B cell (primary cell): Measurements from ENCODE around the gene L3MBTL4. TPM values are rescaled to one million over a fixed set of nuclear protein-coding genes. Genes with fewer than 3 reads are reported as not detected.

Experiments used
- ATAC-seq: fragments of 200-7000 bp; cut with Tn5 transposase; one replicate; pipeline ENCODE4 v1.10.0; 2021; ENCODE audit warnings: low read depth, mild to moderate bottlenecking, moderate number of reproducible peaks, moderate library complexity
- CTCF ChIA-PET: fragments of 350-600 bp; sonication (Branson Sonifier 250); formaldehyde crosslinking; loops from one replicate; lab custom pipeline; 2021; ENCODE audit warnings: antibody characterized with exemption, inconsistent platforms; lab: Charles Lee
- POLR2A ChIA-PET: fragments of 350-600 bp; sonication (Branson Sonifier 250); formaldehyde crosslinking; loops from one replicate; lab custom pipeline; 2021; ENCODE audit warnings: antibody characterized with exemption; lab: Charles Lee
- DNase-seq: peaks from one replicate; pipeline ENCODE4 v3.0.0; 2013
- H2AFZ ChIP-seq: 2 replicates; pipeline ENCODE4 v1.6.1; 2012; ENCODE audit warnings: mild to moderate bottlenecking, low read depth, low read length; ENCODE audit not compliant: insufficient read depth, poor library complexity, severe bottlenecking
- H3K27ac ChIP-seq, 2 donors: 1 replicate in 1 of 2; 2 replicates in 1 of 2; pipeline ENCODE4 v1.5.1; 2012 to 2013; ENCODE audit warnings: low read length in 2 of 2, mild to moderate bottlenecking in 2 of 2, moderate library complexity in 1 of 2
- H3K27me3 ChIP-seq, 4 experiments: fragments of 200-600 bp in 1 of 4; sonication (generic) in 1 of 4; replicated peaks in 1 of 4; 1 replicate in 2 of 4; 2 replicates in 2 of 4; pipeline versions ENCODE4 v1.6.1 to v1.7.0; 2013 to 2016; ENCODE audit warnings: low read length in 3 of 4, mild to moderate bottlenecking in 2 of 4, mixed read lengths in 1 of 4, moderate library complexity in 1 of 4; ENCODE audit not compliant: insufficient read depth in 4 of 4, control insufficient read depth in 3 of 4; ENCODE audit errors: control extremely low read depth in 1 of 4
- H3K36me3 ChIP-seq, 2 experiments: replicated peaks in 1 of 2; 1 replicate in 1 of 2; 2 replicates in 1 of 2; pipeline versions ENCODE4 v1.6.1 to v1.7.1; 2013; ENCODE audit warnings: low read length in 1 of 2; ENCODE audit not compliant: insufficient read depth in 2 of 2, control insufficient read depth in 1 of 2; ENCODE audit errors: control extremely low read depth in 1 of 2, extremely low read depth in 1 of 2
- H3K4me1 ChIP-seq, 2 donors: fragments of 200-600 bp in 1 of 2; sonication (generic) in 1 of 2; 1 replicate in 1 of 2; 2 replicates in 1 of 2; pipeline versions ENCODE4 v1.5.1 to v1.6.1; 2013 to 2017; ENCODE audit warnings: low read length in 2 of 2; ENCODE audit not compliant: control insufficient read depth in 2 of 2, insufficient read depth in 2 of 2
- H3K4me2 ChIP-seq: replicated peaks from 2 replicates; pipeline ENCODE3; 2012; ENCODE audit warnings: mild to moderate bottlenecking, low read depth, low read length; ENCODE audit not compliant: poor library complexity, severe bottlenecking
- H3K4me3 ChIP-seq, 5 experiments: fragments of 200-600 bp in 1 of 5; sonication (generic) in 1 of 5; 1 replicate in 3 of 5; 2 replicates in 2 of 5; pipeline versions ENCODE4 v1.5.1 to v1.7.0; 2011 to 2016; ENCODE audit warnings: low read length in 4 of 5, mild to moderate bottlenecking in 4 of 5, low read depth in 2 of 5, control low read depth in 1 of 5, moderate library complexity in 1 of 5; ENCODE audit not compliant: insufficient read depth in 1 of 5; ENCODE audit errors: control extremely low read depth in 1 of 5, extremely low read depth in 1 of 5
- H3K79me2 ChIP-seq: fragments of 200-600 bp; sonication (generic); one replicate; pipeline ENCODE4 v1.6.0; 2016; ENCODE audit warnings: low read length; ENCODE audit not compliant: control insufficient read depth, insufficient read depth
- H3K9ac ChIP-seq: fragments of 200-600 bp; sonication (generic); 2 replicates; pipeline ENCODE4 v1.6.1; 2017; ENCODE audit warnings: mild to moderate bottlenecking, low read length, moderate library complexity
- H3K9me3 ChIP-seq, 3 donors: one replicate each; pipeline versions ENCODE4 v1.6.1 to v1.7.1; 2013; ENCODE audit warnings: low read length in 2 of 3; ENCODE audit not compliant: control insufficient read depth in 2 of 3, insufficient read depth in 1 of 3; ENCODE audit errors: control extremely low read depth in 1 of 3
- H4K20me1 ChIP-seq: 2 replicates; pipeline ENCODE4 v1.6.0; 2012; ENCODE audit warnings: mild to moderate bottlenecking, low read length; ENCODE audit not compliant: insufficient read depth, control insufficient read depth, poor library complexity, severe bottlenecking
- H3K27ac Mint-ChIP-seq: one replicate; pipeline ENCODE4 v1.8.0; 2021; ENCODE audit warnings: mixed read lengths
- H3K27me3 Mint-ChIP-seq: one replicate; pipeline ENCODE4 v1.8.0; 2021; ENCODE audit warnings: mixed read lengths
- H3K4me1 Mint-ChIP-seq: one replicate; pipeline ENCODE4 v1.8.0; 2021; ENCODE audit warnings: mixed read lengths
- H3K4me3 Mint-ChIP-seq: one replicate; pipeline ENCODE4 v1.8.0; 2021; ENCODE audit warnings: mixed read lengths
- H3K9me3 Mint-ChIP-seq: one replicate; pipeline ENCODE4 v1.8.0; 2022; ENCODE audit warnings: mixed read lengths; ENCODE audit not compliant: insufficient read depth
- CTCF ChIP-seq: fragments of 200-600 bp; IDR thresholded peaks from one replicate; pipeline ENCODE4 v1.8.0; 2022; ENCODE audit warnings: antibody characterized with exemption, mild to moderate bottlenecking
- EZH2 ChIP-seq: IDR thresholded peaks from 2 replicates; pipeline ENCODE4 v1.6.1; 2012; ENCODE audit warnings: borderline replicate concordance, low read depth, mild to moderate bottlenecking, moderate library complexity, low read length; ENCODE audit not compliant: insufficient read depth, poor library complexity, severe bottlenecking
- WGBS: methylation state at CpG from one replicate; pipeline ENCODE4 v1.1.5; 2013; ENCODE audit warnings: missing lambda C conversion rate; ENCODE audit not compliant: insufficient coverage; 5-methylcytosine and 5-hydroxymethylcytosine counted together
- intact Hi-C: fragments of 100-400 bp; cut with micrococcal nuclease; formaldehyde crosslinking; loops from one replicate; pipeline ENCODE4 v1.10.0; 2022
- polyA plus RNA-seq: library from polyadenylated mRNA; depleted of rRNA; stranded (reverse); fragments of >200 nt; gene quantifications from 2 replicates; pipeline ENCODE4 v1.2.3, GENCODE V29; 2012
- total RNA-seq, 2 donors: library from RNA; stranded (reverse); fragments of 120-200 nt in 1 of 2; gene quantifications; 1 replicate in 1 of 2; 2 replicates in 1 of 2; pipeline versions ENCODE4 v1.2.3 to v1.2.4, GENCODE V29; 2013 to 2022

Gene L3MBTL4
- total and polyA plus RNA-seq, 2 donors (not counting 1 experiment from before 2014, with no cell fraction given): 3.0 to 11.9 TPM

- no peaks in the 10 kb centered on the region for H3K4me1 Mint-ChIP-seq
- no peak overlapping the region for H3K4me3 Mint-ChIP-seq
- DNase-seq (no peak), ATAC-seq (no peak)
- H3K27me3 Mint-ChIP-seq: no peaks in the 10 kb centered on the region
- H3K4me3 ChIP-seq: no peak overlapping the region
- no peaks in the 10 kb centered on the region for H3K79me2 ChIP-seq
- H3K27ac Mint-ChIP-seq: no peak overlapping the region
- WGBS: 100% methylated on average over 1 of the region's 3 CpGs
- H4K20me1 ChIP-seq: no peaks in the 10 kb centered on the region
- no peak overlapping the region for H3K27ac ChIP-seq
- no peaks in the 10 kb centered on the region for H3K9me3 ChIP-seq
- intact Hi-C loops: no loop called here
- no peaks in the 10 kb centered on the region for H3K4me1 ChIP-seq
- H3K4me2 ChIP-seq: no peak overlapping the region
- H3K9ac ChIP-seq: no peak overlapping the region
- no peaks in the 10 kb centered on the region for H3K9me3 Mint-ChIP-seq
- H3K27me3 ChIP-seq: no peaks in the 10 kb centered on the region
- POLR2A ChIA-PET: no interaction called here
- H2AFZ ChIP-seq: no peak overlapping the region
- no peaks in the 10 kb centered on the region for H3K36me3 ChIP-seq
- CTCF ChIA-PET: no interaction called here
- TF ChIP-seq CTCF (no peak), EZH2 (no peak)
These were observed 311.0 kb downstream of the L3MBTL4 start for GRCh38 chr18:6103741-6104140.

GRCh38 chr18:6096730-6097129, 318.0 kb downstream of the L3MBTL4 start:
- ATAC-seq: no peak
- no peaks in the 10 kb centered on the region for H3K27me3 ChIP-seq
- TF ChIP-seq EZH2 (no peak), CTCF (no peak)
- no peak overlapping the region for H2AFZ ChIP-seq
- H4K20me1 ChIP-seq: no peaks in the 10 kb centered on the region
- H3K9me3 ChIP-seq: peaks cover 0 to 10% (median 0%) of the 10 kb centered on the region in 3 donors
- no peaks in the 10 kb centered on the region for H3K36me3 ChIP-seq
- H3K4me2 ChIP-seq: no peak overlapping the region
- no peaks in the 10 kb centered on the region for H3K79me2 ChIP-seq
- Mint-ChIP-seq H3K4me1 (no peaks in the 10 kb centered on the region), H3K9me3 (peaks cover 2% of the 10 kb centered on the region), H3K27ac (no peak overlapping the region), H3K27me3 (no peaks in the 10 kb centered on the region), H3K4me3 (no peak overlapping the region)
- no peak overlapping the region for H3K27ac ChIP-seq
- H3K4me3 ChIP-seq: no peak overlapping the region
- DNase-seq: no peak
- CTCF ChIA-PET: no interaction called here
- no peaks in the 10 kb centered on the region for H3K4me1 ChIP-seq
- POLR2A ChIA-PET: no interaction called here
- intact Hi-C loops: no loop called here
- H3K9ac ChIP-seq: no peak overlapping the region
